ENCODE measurements around the gene LHFPL6.

The LHFPL6 gene

DNA sequence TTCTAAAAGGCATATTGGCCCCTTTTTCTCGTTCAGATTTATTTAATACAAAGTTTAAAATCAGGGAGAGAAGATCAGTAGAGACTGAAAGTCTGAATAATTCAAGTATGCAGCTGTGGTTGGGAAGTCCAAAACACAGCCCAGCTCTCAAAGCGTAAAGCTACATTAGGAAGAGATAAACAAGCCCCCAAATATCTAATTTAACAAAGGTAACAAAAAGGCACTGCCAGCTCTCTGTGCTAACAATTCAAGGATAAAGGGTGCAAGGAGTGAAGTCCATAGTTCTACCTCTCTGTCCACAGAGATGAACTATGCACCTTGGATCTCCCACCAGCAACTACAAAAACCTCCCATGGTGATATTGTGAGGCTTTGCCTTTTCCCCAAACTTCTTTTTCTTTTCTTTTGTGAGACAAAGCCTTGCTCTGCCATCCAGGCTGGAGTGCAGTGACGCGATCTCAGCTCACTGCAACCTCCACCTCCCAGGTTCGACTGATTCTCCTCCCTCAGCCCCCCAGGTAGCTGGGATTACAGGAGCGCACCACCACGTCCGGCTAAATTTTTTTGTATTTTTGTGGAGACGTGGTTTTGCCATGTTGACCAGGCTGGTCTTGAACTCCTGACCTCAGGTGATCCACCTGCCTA, 104.4 kb downstream of the LHFPL6 start:
- no peak overlapping the region for H3K4me3 ChIP-seq (ENCODE audit: low read depth, low read length)
- in situ Hi-C loops (cut with HindIII; ENCODE audit: low sequenced_read_pairs), result no loop called here
- no peak for DNase-seq (ENCODE audit: low read depth)
- TF ChIP-seq, protein P1, sequence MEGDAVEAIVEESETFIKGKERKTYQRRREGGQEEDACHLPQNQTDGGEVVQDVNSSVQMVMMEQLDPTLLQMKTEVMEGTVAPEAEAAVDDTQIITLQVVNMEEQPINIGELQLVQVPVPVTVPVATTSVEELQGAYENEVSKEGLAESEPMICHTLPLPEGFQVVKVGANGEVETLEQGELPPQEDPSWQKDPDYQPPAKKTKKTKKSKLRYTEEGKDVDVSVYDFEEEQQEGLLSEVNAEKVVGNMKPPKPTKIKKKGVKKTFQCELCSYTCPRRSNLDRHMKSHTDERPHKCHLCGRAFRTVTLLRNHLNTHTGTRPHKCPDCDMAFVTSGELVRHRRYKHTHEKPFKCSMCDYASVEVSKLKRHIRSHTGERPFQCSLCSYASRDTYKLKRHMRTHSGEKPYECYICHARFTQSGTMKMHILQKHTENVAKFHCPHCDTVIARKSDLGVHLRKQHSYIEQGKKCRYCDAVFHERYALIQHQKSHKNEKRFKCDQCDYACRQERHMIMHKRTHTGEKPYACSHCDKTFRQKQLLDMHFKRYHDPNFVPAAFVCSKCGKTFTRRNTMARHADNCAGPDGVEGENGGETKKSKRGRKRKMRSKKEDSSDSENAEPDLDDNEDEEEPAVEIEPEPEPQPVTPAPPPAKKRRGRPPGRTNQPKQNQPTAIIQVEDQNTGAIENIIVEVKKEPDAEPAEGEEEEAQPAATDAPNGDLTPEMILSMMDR (IDR thresholded peaks at IDR 0.05; ENCODE audit: low read depth, low read length, missing control alignments), result no peak

DNA sequence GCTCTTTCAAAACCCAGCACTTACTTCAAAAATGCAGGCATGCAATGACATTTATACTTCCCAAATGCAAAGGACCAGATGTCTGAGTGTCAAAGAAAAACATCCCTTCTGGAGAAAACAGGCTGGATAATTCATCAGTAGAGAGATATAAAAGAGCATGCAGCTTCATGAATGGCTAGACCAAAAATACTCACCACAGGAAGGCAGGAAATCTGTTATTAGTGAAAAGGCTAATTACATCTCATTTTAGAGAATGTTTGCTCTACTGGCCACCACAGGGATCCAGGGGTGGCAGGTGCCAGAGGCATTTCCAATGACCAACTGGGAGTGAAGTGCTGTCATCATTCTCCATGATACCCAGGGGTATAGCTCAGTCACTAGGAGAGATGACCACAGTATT, 106.5 kb downstream of the LHFPL6 start:
- no peak for DNase-seq (ENCODE audit: low read depth)
- H3K4me3 ChIP-seq (ENCODE audit: low read depth, low read length), result no peak overlapping the region
- TF ChIP-seq, protein P1 (IDR thresholded peaks at IDR 0.05; ENCODE audit: low read depth, low read length, missing control alignments), result no peak
- in situ Hi-C loops (cut with HindIII; ENCODE audit: low sequenced_read_pairs), result no loop called here

DNA sequence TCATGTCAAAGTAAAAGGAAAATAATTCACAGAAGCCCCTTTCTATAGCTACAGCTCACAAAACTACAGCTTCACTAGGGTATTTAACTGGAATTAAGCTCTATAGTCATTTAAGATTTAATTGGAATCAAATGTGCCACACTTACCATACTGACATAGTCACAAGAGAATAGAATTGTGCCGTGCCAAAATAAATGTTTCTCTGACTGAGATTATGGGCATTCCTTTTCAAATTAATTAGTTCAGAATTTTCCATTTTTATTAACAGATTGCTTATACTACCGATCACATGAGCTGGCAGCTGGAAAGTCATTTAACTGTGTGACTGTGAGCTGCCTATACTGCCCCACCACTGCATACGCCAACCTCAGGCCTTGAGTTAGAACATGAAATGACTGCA, 108.4 kb downstream of the LHFPL6 start:
- TF ChIP-seq, protein P1 (IDR thresholded peaks at IDR 0.05; ENCODE audit: low read depth, low read length, missing control alignments), result no peak
- in situ Hi-C loops (cut with HindIII; ENCODE audit: low sequenced_read_pairs), result no loop called here
- no peak overlapping the region for H3K4me3 ChIP-seq (ENCODE audit: low read depth, low read length)
- DNase-seq (ENCODE audit: low read depth), result no peak

DNA sequence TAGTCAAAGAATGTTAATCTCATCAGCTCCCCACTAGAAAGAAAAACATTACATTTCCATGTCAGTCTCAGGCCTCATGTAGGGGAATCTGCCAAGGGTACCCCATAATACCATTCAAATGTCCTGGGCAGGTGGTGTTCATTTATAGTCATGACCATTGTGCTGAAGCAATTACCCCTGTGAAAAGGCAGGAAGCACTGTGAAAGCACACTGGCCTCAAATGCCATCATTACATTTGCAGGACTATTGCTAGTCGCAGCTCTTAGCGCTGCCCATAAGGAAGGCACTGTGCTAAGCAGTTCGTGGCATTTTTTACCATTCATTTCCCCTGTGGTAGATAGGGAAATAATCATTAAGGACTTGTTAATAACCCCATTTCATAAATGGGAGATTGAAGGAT, 109.0 kb downstream of the LHFPL6 start:
- TF ChIP-seq, protein P1 (IDR thresholded peaks at IDR 0.05; ENCODE audit: low read depth, low read length, missing control alignments), result no peak
- in situ Hi-C loops (cut with HindIII; ENCODE audit: low sequenced_read_pairs), result no loop called here
- no peak overlapping the region for H3K4me3 ChIP-seq (ENCODE audit: low read depth, low read length)
- DNase-seq (ENCODE audit: low read depth), result no peak

DNA sequence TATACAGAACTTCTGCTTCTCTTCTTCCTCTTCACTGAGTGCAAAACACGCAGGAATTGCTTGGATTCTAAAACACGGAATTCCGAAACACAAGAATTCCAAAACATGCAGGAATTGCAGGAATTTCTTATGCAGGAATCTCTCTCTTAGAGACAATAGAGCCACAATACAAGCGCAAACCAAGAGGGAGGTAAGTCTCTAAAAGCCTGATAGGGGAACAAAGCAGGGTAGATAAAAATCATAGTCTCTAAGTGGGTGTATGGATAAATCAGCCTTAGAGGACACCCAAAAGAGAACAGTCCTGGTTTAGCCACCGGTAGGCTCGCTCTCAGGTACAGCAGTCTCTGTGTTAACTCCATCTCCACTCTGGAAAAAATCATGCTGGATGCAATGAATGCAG, 112.9 kb downstream of the LHFPL6 start:
- no peak for DNase-seq (ENCODE audit: low read depth)
- H3K4me3 ChIP-seq (ENCODE audit: low read depth, low read length), result no peak overlapping the region
- in situ Hi-C loops (cut with HindIII; ENCODE audit: low sequenced_read_pairs), result no loop called here
- TF ChIP-seq, protein P1 (IDR thresholded peaks at IDR 0.05; ENCODE audit: low read depth, low read length, missing control alignments), result no peak

DNA sequence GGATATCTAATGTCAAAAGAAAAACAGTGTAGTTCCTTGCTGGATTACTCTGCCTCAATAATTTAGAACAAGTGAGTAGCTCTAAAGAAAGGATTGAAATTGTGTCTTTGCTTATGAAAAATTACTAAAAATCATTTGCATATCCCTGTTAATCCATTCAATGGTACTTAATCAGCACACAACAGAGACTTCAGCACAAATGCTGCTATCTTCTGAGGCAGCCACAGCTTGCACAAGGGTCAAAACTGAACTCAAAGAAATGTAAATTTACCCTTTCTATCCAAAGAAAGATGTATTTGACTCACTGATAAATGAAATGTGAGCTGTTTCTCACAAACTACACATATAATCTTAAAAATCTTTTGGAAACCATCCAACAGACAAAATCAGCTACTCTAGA, 116.2 kb downstream of the LHFPL6 start:
- no peak overlapping the region for H3K4me3 ChIP-seq (ENCODE audit: low read depth, low read length)
- no peak for DNase-seq (ENCODE audit: low read depth)
- TF ChIP-seq, protein P1 (IDR thresholded peaks at IDR 0.05; ENCODE audit: low read depth, low read length, missing control alignments), result no peak
- in situ Hi-C loops (cut with HindIII; ENCODE audit: low sequenced_read_pairs), result no loop called here

Data from astrocyte of the cerebellum (primary cell).